HUDEP-2 (cell line): ENCODE results near the gene STX1A.
A peak's percentile ranks its signal among the peaks of the same experiment; 100 is the strongest.
"Not testable (repeated sequence)": the region's sequence is repeated elsewhere in the genome, so short reads cannot be mapped to it uniquely, and the experiment has no call there.

Experiments used
- DNase-seq, 76 experiments: peaks; one replicate each; lab custom pipeline; 2025; ENCODE audit not compliant: unreplicated experiment in 76 of 76; lab: John Stamatoyannopoulos, UW

Gene STX1A

DNA sequence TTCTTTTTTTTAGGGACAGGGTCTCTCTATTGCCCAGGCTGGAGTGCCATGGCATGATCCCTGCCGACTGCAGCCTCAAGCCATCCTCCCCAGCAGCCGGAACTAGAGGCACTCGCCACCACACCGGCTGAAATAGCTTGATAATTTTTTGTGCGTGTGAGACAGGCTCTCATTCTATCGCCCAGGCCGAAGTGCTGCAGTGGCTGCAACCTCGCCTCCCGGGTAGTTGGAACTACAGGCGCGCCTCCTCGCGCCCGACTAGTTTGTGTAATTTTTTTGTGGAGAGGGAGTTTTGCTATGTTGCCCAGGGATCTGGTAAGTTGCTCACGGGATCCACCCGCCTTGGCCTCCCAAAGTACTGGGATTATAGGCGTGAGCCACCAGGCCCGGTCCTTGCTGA, 34.2 kb downstream of the STX1A start:
- DNase-seq, result no peak

DNA sequence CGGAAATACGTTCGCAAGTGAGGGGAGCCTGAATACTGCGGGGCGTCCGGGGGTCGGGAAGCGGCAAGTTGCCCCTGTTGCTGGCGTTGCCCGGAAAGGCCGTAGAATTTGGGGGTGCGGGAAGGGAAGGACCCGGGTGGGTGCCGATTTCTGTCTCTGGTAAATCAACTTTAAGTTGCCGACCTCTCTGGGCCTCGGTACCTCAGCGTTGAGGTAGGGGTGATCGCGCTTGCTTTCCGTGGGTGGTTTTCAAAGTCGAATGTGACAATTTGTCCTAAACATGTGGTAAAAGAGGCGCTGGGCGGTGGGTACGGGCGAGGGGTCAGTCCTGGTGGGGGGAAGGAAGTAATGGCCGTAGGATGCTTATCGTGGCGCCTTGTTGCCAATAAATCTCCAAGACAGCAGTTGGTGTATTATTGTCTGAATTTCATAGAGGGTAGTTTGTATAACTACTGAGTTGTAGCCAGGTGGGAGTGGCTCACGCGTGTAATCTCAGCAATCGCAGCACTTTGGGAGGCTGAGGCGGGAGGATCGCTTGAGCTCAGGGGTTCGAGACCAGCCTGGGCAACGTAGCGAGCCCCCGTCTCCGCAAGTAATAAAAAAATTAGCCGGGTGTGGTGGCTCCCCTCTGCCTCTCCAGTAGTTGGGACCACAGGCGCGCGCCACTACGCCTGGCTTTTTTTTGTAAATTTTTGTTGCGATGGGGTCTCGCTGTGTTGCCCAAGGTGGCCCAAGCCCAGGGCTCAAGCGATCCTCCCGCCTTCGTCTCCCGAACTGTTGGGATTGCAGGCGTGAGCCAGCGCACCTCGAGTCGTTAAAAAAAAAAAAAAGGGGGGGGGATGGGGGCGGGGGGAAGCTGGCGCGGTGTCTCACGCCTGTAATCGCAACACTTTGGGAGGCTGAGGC, 35.4 kb downstream of the STX1A start:
- peak in 5 of 76 experiments; percentile 12 to 35 (median 17) for DNase-seq

GRCh38 chr7:73683056-73683787, 36.2 kb downstream of the STX1A start, which contains the start of the genes BUD23 and DNAJC30:
Gene BUD23, plus strand, starts transcription at chr7:73683597. Its CDS starts 29 bp downstream, at chr7:73683626.
Gene DNAJC30, minus strand, starts transcription at chr7:73683453. Its CDS starts 30 bp downstream, at chr7:73683423.
- peak in 74 of 76 experiments; percentile 48 to 98 (median 92) for DNase-seq

DNA sequence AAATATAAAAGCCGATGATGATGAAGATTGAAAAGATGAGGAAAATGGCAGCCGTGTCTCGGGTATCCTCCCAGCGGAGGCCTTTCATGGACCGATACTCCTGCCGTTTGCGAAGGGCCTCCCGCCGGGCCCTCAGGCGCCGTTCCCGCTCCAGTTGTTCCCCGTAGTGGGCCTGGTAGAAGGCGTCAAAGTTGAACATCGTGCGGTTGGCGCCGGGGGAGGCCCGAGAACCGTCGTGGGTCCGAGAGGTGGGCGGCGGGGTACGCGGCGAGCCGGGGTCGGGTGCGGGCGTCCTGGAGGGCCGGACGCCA, 36.8 kb downstream of the STX1A start:
- DNase-seq, result no peak

DNA sequence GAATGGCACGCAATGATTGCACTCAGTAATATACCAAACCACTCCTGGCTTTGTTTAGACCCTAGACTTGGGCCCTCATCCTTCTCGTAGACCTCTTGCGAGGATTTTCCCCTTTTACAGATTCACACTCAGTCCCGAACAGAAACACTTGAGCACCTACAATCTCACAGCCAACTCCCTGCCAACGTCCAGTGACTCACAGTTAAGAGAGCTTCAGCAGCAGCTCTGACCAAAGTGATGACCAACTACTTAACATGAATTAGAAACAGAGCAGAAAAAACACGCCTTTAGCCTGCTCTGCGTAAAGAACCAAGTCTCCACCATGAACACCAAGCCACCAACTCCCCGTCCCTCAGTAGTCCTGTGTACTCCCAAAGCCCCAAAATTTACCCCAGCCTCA, 38.4 kb downstream of the STX1A start:
- DNase-seq, result peak in 2 of 76 experiments; percentile 10 to 11

DNA sequence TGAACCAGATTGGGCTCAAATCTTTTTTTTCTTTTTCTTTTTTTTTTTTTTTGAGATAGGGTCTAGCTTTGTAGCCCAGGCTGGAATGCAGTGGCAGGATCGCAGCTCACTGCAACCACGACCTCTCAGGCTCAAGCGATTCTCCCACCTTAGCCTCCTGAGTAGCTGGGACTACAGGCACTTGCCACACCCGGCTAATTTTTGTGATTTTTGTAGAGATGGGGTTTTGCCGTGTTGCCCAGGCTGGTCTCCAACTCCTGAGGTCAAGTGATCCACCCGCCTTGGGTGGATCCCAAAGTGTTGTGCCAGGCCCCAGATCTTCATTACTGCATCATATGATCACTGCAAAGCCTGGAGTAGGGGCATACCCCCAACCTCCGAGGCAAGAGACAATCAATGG, 39.0 kb downstream of the STX1A start:
- DNase-seq, result no peak

- no peak for DNase-seq
These were observed 39.8 kb downstream of the STX1A start for GRCh38 chr7:73679709-73680108.

GRCh38 chr7:73678862-73679261, 40.6 kb downstream of the STX1A start:
- peak in 2 of 76 experiments; percentile 10 to 11 for DNase-seq

- DNase-seq, result not testable (repeated sequence)
These were observed 43.4 kb downstream of the STX1A start for GRCh38 chr7:73676062-73676461.

DNA sequence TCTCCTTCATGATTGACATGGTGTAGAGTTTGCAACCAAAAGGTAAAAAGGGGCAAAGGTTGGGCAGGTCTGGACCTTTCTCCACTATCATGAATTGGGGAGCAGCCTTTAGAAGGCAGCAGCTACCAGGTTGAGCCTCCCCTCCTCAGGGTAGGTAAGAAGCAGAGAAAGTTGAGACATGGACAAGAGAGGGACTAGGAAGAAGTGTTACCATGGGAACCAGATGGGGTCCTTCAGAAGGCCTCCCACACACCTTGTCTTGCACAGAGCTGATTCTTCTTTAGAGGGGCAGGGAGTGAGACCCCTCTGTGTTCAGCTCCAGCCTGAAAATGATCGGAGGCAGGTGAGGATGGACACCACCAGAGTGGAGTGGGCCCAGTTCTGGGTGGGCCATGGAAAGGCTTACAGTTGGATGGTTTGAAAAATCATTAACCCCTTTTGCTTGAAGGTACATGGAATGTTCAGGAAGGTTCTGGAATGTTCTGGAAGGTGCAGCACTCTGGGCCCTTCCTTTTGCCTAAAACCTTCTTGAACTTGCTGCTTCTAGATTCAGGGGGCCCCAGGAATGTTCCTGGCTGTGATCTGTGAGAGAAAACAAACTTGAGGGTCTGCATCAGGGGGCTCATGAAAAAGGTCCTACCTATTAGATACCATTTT, 44.9 kb downstream of the STX1A start:
- no peak for DNase-seq

- DNase-seq, result no peak
These were observed 47.5 kb downstream of the STX1A start for GRCh38 chr7:73671857-73672445.

DNA sequence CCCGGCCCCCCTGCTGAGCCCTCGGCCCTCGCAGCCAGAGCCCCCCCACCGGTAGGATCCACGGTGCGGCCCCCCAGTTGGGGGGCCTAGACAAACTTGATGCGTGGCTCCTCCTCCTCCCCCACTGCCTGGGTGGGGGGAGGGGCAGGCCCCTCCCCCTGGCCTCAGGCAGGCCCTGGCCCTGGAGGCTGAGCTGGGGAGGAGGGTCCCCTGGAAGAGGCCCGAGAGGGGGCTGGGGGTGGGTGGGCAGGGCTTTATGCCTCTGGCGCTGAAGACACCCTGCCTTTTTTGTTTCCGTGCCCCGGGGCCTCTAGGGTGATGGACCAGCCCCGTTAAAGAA, 48.2 kb downstream of the STX1A start:
- DNase-seq, result no peak

- DNase-seq, result no peak
These were observed 49.5 kb downstream of the STX1A start for GRCh38 chr7:73669858-73670385.

DNA sequence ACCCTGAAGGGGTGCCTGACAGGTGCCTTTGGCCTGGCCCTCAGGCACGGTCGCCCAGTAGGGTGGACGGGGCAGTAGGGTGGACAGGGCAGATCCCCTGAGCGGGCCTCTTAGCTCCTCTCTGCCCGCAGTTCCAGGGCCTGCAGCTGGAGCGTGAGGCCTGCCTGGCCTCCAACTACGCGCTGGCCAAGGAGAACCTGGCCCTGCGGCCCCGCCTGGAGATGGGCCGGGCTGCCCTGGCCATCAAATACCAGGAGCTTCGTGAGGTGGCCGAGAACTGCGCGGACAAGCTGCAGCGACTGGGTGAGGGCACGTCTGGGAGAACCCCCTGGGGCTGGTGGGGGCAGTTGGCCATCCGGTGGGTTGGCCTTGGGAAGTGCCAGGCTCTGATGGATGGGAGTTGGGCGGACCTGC, 50.2 kb downstream of the STX1A start:
- DNase-seq, result no peak

DNA sequence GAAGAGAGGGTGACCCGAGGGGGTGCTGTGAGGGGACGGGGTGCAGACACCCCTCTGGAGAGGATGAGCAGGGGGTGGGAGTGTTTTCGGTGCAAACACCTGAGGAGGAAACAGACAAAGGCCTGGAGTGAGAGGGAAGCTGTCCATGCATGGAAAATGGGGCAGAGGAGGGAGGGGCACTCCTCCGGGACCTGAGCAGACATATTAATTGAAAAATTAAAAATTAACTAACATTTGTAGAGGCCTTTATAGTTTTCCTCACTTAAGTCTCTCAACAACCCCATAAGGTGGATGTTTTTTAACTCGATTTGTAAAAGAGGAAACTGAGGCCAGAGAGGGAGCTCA, 50.6 kb downstream of the STX1A start:
- DNase-seq, result no peak

GRCh38 chr7:73668103-73668885, 51.2 kb downstream of the STX1A start:
- no peak for DNase-seq

DNA sequence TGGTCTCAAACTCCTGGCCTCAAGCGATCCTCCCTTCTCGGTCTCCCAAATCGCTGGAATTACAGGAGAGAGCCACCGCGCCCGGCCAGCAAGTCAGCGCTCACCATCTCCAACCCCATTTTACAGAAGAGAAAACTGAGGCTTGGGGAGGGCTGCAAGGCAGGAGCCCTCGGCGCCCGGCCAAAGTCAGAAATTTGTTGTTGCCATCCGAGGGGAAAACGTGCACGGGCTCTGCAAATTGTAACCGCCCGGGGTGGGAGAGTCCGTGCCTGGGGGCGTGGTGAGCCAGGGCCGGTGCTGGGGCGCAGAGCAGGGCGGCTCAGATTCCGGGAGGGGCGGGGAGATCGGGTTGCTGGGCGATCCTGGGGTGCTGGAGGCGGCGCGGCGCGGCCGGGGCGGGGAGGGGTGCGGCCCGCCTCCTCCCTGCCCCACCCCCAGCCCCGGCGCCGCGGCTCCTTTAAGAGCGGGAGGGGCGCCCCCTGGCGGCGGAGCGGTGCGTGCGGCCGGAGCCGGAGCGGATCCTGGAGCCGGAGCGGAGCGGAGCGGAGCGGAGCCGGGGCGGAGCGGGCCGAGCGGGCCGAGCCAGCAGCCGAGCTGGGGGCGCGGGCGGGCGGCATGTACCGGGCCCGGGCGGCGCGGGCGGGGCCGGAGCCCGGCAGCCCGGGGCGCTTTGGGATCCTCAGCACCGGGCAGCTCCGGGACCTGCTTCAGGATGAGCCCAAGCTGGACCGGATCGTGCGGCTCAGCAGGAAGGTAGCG, 51.9 kb downstream of the STX1A start, which contains the start of gene VPS37D:
Gene VPS37D, plus strand, starts transcription at position 488 of the 759 bp plus-strand sequence. Its CDS starts 128 bp downstream, at position 616.
- peak in 74 of 76 experiments; percentile 23 to 93 (median 79) for DNase-seq

- no peak for DNase-seq
These were observed 56.4 kb downstream of the STX1A start for GRCh38 chr7:73663033-73663432.

DNA sequence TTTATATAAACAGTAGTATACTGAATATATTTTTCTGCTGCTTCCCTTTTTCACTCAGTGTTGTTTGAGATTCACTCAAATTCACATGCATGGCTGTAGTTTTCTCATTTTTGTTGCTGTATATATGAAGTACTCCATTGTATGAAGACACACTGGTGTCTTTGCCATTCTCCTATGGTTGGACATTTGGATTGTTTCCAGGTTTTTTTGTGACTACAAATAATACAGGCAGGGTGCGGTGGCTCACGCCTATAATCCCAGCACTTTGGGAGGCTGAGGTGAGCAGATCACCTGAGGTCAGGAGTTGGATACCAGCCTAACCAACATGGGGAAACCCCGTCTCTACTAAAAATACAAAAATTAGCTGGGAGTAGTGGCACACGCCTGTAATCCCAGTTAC, 58.9 kb downstream of the STX1A start:
- not testable (repeated sequence) for DNase-seq
